ENCODE data around the gene SCUBE2.

The SCUBE2 gene

GRCh38 chr11:9089061-9089460 lies 2.3 kb downstream of the SCUBE2 start:
- TF ChIP-seq TEAD4 (IDR thresholded peaks at IDR 0.05): no peak
- no peak for TF ChIP-seq MAX (IDR thresholded peaks at IDR 0.05)
- TF ChIP-seq TCF12 (IDR thresholded peaks at IDR 0.05; ENCODE audit: low read depth): no peak
- no peak for TF ChIP-seq NFIC (IDR thresholded peaks at IDR 0.05)
- TF ChIP-seq EP300 (IDR thresholded peaks at IDR 0.05; ENCODE audit: borderline replicate concordance): no peak
- TF ChIP-seq RAD21 (IDR thresholded peaks at IDR 0.05; ENCODE audit: low read depth): no peak
- no peak for TF ChIP-seq ZBTB7A (IDR thresholded peaks at IDR 0.05; ENCODE audit: low read depth)
- no peak for TF ChIP-seq CREB1 (IDR thresholded peaks at IDR 0.05; ENCODE audit: low read depth)
- no peak for TF ChIP-seq REST (IDR thresholded peaks at IDR 0.05; ENCODE audit: low read depth)
- no peak for TF ChIP-seq CEBPB (IDR thresholded peaks at IDR 0.05)
- no peak for TF ChIP-seq FOXM1 (IDR thresholded peaks at IDR 0.05; ENCODE audit: borderline replicate concordance, low read depth)
- TF ChIP-seq EGR1 (IDR thresholded peaks at IDR 0.05): no peak
- no peak for TF ChIP-seq YY1 (IDR thresholded peaks at IDR 0.05; ENCODE audit: low read depth)
- no peak for TF ChIP-seq USF1 (IDR thresholded peaks at IDR 0.05)

- no peak for TF ChIP-seq CEBPB (IDR thresholded peaks at IDR 0.05)
- TF ChIP-seq YY1 (IDR thresholded peaks at IDR 0.05; ENCODE audit: low read depth): no peak
- no peak for TF ChIP-seq FOXM1 (IDR thresholded peaks at IDR 0.05; ENCODE audit: borderline replicate concordance, low read depth)
- TF ChIP-seq EP300 (IDR thresholded peaks at IDR 0.05; ENCODE audit: borderline replicate concordance): no peak
- TF ChIP-seq ZBTB7A (IDR thresholded peaks at IDR 0.05; ENCODE audit: low read depth): no peak
- TF ChIP-seq NFIC (IDR thresholded peaks at IDR 0.05): no peak
- no peak for TF ChIP-seq TCF12 (IDR thresholded peaks at IDR 0.05; ENCODE audit: low read depth)
- no peak for TF ChIP-seq USF1 (IDR thresholded peaks at IDR 0.05)
- no peak for TF ChIP-seq REST (IDR thresholded peaks at IDR 0.05; ENCODE audit: low read depth)
- TF ChIP-seq TAF1 (IDR thresholded peaks at IDR 0.05; ENCODE audit: low read depth): no peak
- TF ChIP-seq MAX (IDR thresholded peaks at IDR 0.05): no peak
Observed at GRCh38 chr11:9082575-9082974, 8.8 kb downstream of the SCUBE2 start.

- TF ChIP-seq REST (IDR thresholded peaks at IDR 0.05; ENCODE audit: low read depth): no peak
- no peak for TF ChIP-seq EP300 (IDR thresholded peaks at IDR 0.05; ENCODE audit: borderline replicate concordance)
- no peak for TF ChIP-seq ZBTB7A (IDR thresholded peaks at IDR 0.05; ENCODE audit: low read depth)
- no peak for TF ChIP-seq MAX (IDR thresholded peaks at IDR 0.05)
- no peak for TF ChIP-seq RAD21 (IDR thresholded peaks at IDR 0.05; ENCODE audit: low read depth)
- TF ChIP-seq USF1 (IDR thresholded peaks at IDR 0.05): no peak
- TF ChIP-seq CEBPB (IDR thresholded peaks at IDR 0.05): no peak
- TF ChIP-seq FOXM1 (IDR thresholded peaks at IDR 0.05; ENCODE audit: borderline replicate concordance, low read depth): no peak
- TF ChIP-seq YY1 (IDR thresholded peaks at IDR 0.05; ENCODE audit: low read depth): no peak
- TF ChIP-seq EGR1 (IDR thresholded peaks at IDR 0.05): no peak
- no peak for TF ChIP-seq CREB1 (IDR thresholded peaks at IDR 0.05; ENCODE audit: low read depth)
- no peak for TF ChIP-seq NFIC (IDR thresholded peaks at IDR 0.05)
- TF ChIP-seq TAF1 (IDR thresholded peaks at IDR 0.05; ENCODE audit: low read depth): no peak
- no peak for TF ChIP-seq TEAD4 (IDR thresholded peaks at IDR 0.05)
Observed at GRCh38 chr11:9081153-9081552, 10.2 kb downstream of the SCUBE2 start.
